Endothelial cell of umbilical vein (primary cell): Measurements from ENCODE around the gene UVSSA. TPM values are rescaled to one million over a fixed set of nuclear protein-coding genes. Genes with fewer than 3 reads are reported as not detected.
"Not testable (repeated sequence)": the region's sequence is repeated elsewhere in the genome, so short reads cannot be mapped to it uniquely, and the experiment has no call there.

Experiments used
- BruUV-seq: library from RNA; stranded (reverse); fragments of 400-500 nt; replicated peaks from 2 replicates; lab custom pipeline; 2021; lab: Mats Ljungman, UMichigan
- CTCF ChIA-PET: fragments of 300-600, 350-600 bp; sonication (Branson Sonifier 250); formaldehyde crosslinking; loops from one replicate; lab custom pipeline; 2021; ENCODE audit warnings: antibody characterized with exemption, inconsistent platforms; lab: Charles Lee
- POLR2A ChIA-PET: fragments of 300-600, 350-600 bp; sonication (Branson Sonifier 250); formaldehyde crosslinking; loops from one replicate; lab custom pipeline; 2021; ENCODE audit warnings: antibody characterized with exemption, inconsistent platforms; lab: Charles Lee
- DNase-seq: peaks from one replicate; pipeline ENCODE4 v3.0.0-alpha.2; 2011; ENCODE audit warnings: low read depth, low spot score
- FAIRE-seq: peaks from 2 replicates; lab custom pipeline; 2011; peaks lifted over from hg19 to GRCh38; lab: Jason Lieb, UNC
- H2AFZ ChIP-seq: 2 replicates; pipeline ENCODE4 v1.6.0; 2012; ENCODE audit warnings: low read depth, low read length, control low read depth, inconsistent platforms
- H3K27ac ChIP-seq: 2 replicates; pipeline ENCODE4 v1.5.1; 2011; ENCODE audit warnings: low read depth, mild to moderate bottlenecking, control low read depth, low read length, moderate library complexity; ENCODE audit not compliant: insufficient read depth
- H3K27me3 ChIP-seq, 2 experiments: 2 replicates each; pipeline versions ENCODE4 v1.6.0 to v1.6.1; 2011; ENCODE audit warnings: low read length in 2 of 2, mixed read lengths in 1 of 2; ENCODE audit not compliant: control insufficient read depth in 2 of 2, insufficient read depth in 2 of 2
- H3K36me3 ChIP-seq, 2 experiments: 2 replicates in 1 of 2; 3 replicates in 1 of 2; pipeline ENCODE4 v1.5.1; 2011; ENCODE audit warnings: low read length in 2 of 2, mild to moderate bottlenecking in 1 of 2, moderate library complexity in 1 of 2; ENCODE audit not compliant: control insufficient read depth in 2 of 2, insufficient read depth in 2 of 2; ENCODE audit errors: extremely low read depth in 1 of 2
- H3K4me1 ChIP-seq: 3 replicates; pipeline ENCODE4 v1.5.1; 2011; ENCODE audit warnings: mild to moderate bottlenecking, low read length; ENCODE audit not compliant: control insufficient read depth, insufficient read depth; ENCODE audit errors: extremely low read depth
- H3K4me2 ChIP-seq: 2 replicates; pipeline ENCODE4 v1.6.1; 2011; ENCODE audit warnings: low read length, control low read depth, mixed read lengths; ENCODE audit not compliant: insufficient read depth
- H3K4me3 ChIP-seq, 3 experiments: fragments of 200-600 bp in 1 of 3; sonication (generic), shearing (Covaris generic) in 1 of 3; replicated peaks in 1 of 3; 2 replicates each; pipeline ENCODE4 v1.5.1; 2011 to 2016; ENCODE audit warnings: control low read depth in 3 of 3, low read length in 3 of 3, mild to moderate bottlenecking in 2 of 3, inconsistent platforms in 1 of 3, low read depth in 1 of 3, moderate library complexity in 1 of 3; ENCODE audit not compliant: insufficient read depth in 1 of 3
- H3K79me2 ChIP-seq: 2 replicates; pipeline ENCODE4 v1.6.0; 2012; ENCODE audit warnings: low read length, inconsistent platforms; ENCODE audit not compliant: control insufficient read depth, insufficient read depth
- H3K9ac ChIP-seq: replicated peaks from 2 replicates; pipeline ENCODE3; 2011; ENCODE audit warnings: low read length, control low read depth; ENCODE audit not compliant: insufficient read depth; ENCODE audit errors: extremely low read depth
- H3K9me1 ChIP-seq: replicated peaks from 3 replicates; pipeline ENCODE4 v1.6.0; 2011; ENCODE audit warnings: mild to moderate bottlenecking, low read length; ENCODE audit not compliant: control insufficient read depth, insufficient read depth; ENCODE audit errors: extremely low read depth
- H3K9me3 ChIP-seq: replicated peaks from 2 replicates; pipeline ENCODE4 v1.5.1; 2012; ENCODE audit warnings: low read length, inconsistent platforms; ENCODE audit not compliant: control insufficient read depth, insufficient read depth
- H4K20me1 ChIP-seq: replicated peaks from 2 replicates; pipeline ENCODE3; 2011; ENCODE audit warnings: mild to moderate bottlenecking, low read length; ENCODE audit not compliant: control insufficient read depth, insufficient read depth; ENCODE audit errors: extremely low read depth
- EZH2 ChIP-seq: IDR thresholded peaks from 2 replicates; pipeline ENCODE4 v1.6.1; 2012; ENCODE audit warnings: borderline replicate concordance, low read depth, mild to moderate bottlenecking, moderate library complexity, low read length, inconsistent platforms; ENCODE audit not compliant: severe bottlenecking
- FOS ChIP-seq: IDR thresholded peaks from 2 replicates; pipeline ENCODE4 v1.6.1; 2011; ENCODE audit warnings: mild to moderate bottlenecking, low read length, moderate library complexity, borderline replicate concordance; ENCODE audit not compliant: insufficient read depth
- GATA2 ChIP-seq: IDR thresholded peaks from 2 replicates; pipeline ENCODE4 v1.7.0; 2011; ENCODE audit warnings: low read depth, mild to moderate bottlenecking, moderate library complexity, mixed read lengths, low read length; ENCODE audit not compliant: insufficient read length, insufficient read depth
- JUN ChIP-seq: IDR thresholded peaks from 2 replicates; pipeline ENCODE4 v1.6.1; 2011; ENCODE audit warnings: borderline replicate concordance, low read depth; ENCODE audit not compliant: insufficient read length, insufficient read depth
- MYC ChIP-seq: IDR thresholded peaks from one replicate; pipeline ENCODE4 v1.6.1; 2011; ENCODE audit warnings: mild to moderate bottlenecking, low read depth, low read length
- POLR2A ChIP-seq: IDR thresholded peaks from 2 replicates; pipeline ENCODE4 v1.6.1; 2012; ENCODE audit warnings: low read depth, mild to moderate bottlenecking, control low read depth, low read length
- POLR2AphosphoS5 ChIP-seq: IDR thresholded peaks from 2 replicates; pipeline ENCODE4 v1.6.1; 2012; ENCODE audit warnings: low read depth, mild to moderate bottlenecking, control low read depth, low read length, moderate library complexity; ENCODE audit not compliant: insufficient read depth
- dilution Hi-C: fragments of 300-500 bp; cut with MboI; formaldehyde crosslinking; loops from one replicate; pipeline ENCODE4 v1.15.0; 2019; ENCODE audit warnings: low sequenced_read_pairs; ENCODE audit not compliant: extremely low pct_ligation_motif_present
- intact Hi-C: fragments of 100-400 bp; cut with micrococcal nuclease; formaldehyde crosslinking; loops from one replicate; pipeline ENCODE4 v1.10.0; 2022
- polyA plus RNA-seq, 4 experiments: library from polyadenylated mRNA; depleted of rRNA in 3 of 4; stranded (reverse) in 3 of 4; unstranded in 1 of 4; fragments of >200 nt; gene quantifications; 2 replicates each; pipeline versions ENCODE4 v1.2.1 to v1.2.3, GENCODE V29; 2011 to 2012; ENCODE audit warnings: missing spikeins in 1 of 4
- total RNA-seq: library from RNA; stranded (reverse); gene quantifications from 2 replicates; pipeline ENCODE4 v1.2.3, GENCODE V29; 2021
- TF ChIP-seq, protein P1 (sequence below): IDR thresholded peaks from 2 replicates; pipeline ENCODE4 v1.6.1; 2011; ENCODE audit not compliant: insufficient read depth, insufficient read length
- TF ChIP-seq, protein P2 (sequence below), 2 donors: IDR thresholded peaks; 1 replicate in 1 of 2; 2 replicates in 1 of 2; pipeline ENCODE4 v1.5.1; 2011; ENCODE audit warnings: low read length in 2 of 2, mild to moderate bottlenecking in 2 of 2, moderate library complexity in 2 of 2, control low read depth in 1 of 2, inconsistent platforms in 1 of 2, low read depth in 1 of 2; ENCODE audit not compliant: insufficient read depth in 1 of 2; ENCODE audit errors: extremely low read depth in 1 of 2

The UVSSA gene
- total and polyA plus RNA-seq, 2 donors (not counting 3 experiments of a cell fraction or from before 2014, with no cell fraction given) = 7.1 to 14.9 TPM

DNA sequence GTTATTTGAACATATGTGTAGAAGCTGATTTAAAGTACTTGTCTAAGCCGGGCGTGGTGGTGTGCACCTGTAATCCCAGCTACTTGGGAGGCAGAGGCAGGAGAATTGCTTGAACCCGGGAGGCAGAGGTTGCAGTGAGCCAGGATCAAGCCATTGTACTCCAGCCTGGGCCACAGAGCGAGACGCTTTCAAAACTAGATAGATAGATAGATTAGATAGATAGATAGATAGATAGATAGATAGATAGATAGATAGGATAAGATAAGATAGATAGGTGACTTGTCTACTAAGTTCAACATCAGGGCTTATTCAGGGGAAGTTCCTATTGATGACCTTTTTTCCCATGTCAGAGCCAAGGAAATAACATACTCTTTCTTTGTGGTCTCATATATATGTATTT, 46.4 kb downstream of the UVSSA start:
- H3K9me1 ChIP-seq, POLR2A ChIA-PET, H3K4me1 ChIP-seq, H3K4me3 ChIP-seq, BruUV-seq, FAIRE-seq, H3K79me2 ChIP-seq, H3K27me3 ChIP-seq, dilution Hi-C loops, H4K20me1 ChIP-seq, H2AFZ ChIP-seq, H3K27ac ChIP-seq, H3K4me2 ChIP-seq, H3K36me3 ChIP-seq, intact Hi-C loops, H3K9me3 ChIP-seq, H3K9ac ChIP-seq, DNase-seq: not testable (repeated sequence)
- CTCF ChIA-PET = interaction anchor here (1.1 kb wide), 1 partner anchor 120 kb away, joined by 3 read pairs; no protein-coding TSS in a partner anchor

DNA sequence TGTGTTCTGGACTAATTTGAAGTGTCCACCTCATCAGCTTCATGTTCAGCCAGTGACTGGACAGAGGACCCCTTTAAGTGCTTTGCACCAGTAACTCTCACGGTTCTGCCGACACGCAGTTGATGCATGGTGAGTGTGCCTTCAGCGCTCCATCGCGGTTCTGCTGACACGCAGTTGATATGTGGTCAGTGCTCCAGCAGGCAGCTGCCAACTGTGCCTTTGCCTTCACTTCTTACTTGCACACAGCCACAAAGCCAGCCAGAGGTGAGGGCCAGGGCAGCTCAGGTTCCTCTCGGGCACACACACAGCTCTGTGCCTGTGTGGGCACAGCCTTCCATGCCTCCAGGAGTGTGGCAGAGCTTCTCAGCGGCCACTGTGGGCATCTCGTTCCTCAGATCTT, 46.9 kb downstream of the UVSSA start:
- dilution Hi-C loops (no loop called here), intact Hi-C loops (no loop called here)
- ChIA-PET CTCF (interaction anchor here (1.1 kb wide), 1 partner anchor 120 kb away, joined by 3 read pairs; no protein-coding TSS in a partner anchor), POLR2A (no interaction called here)
- DNase-seq (no peak), FAIRE-seq (no peak)
- Histone ChIP-seq H4K20me1 (no peaks in the 10 kb centered on the region), H3K4me1 (no peaks in the 10 kb centered on the region), H3K9me1 (no peaks in the 10 kb centered on the region), H3K79me2 (no peaks in the 10 kb centered on the region), H3K36me3 (no peaks in the 10 kb centered on the region), H3K9ac (no peak overlapping the region), H3K27ac (no peak overlapping the region), H2AFZ (no peak overlapping the region), H3K27me3 (no peaks in the 10 kb centered on the region), H3K4me3 (no peak overlapping the region), H3K4me2 (no peak overlapping the region), H3K9me3 (peaks cover 5% of the 10 kb centered on the region)
- TF ChIP-seq POLR2AphosphoS5 (no peak), POLR2A (no peak), JUN (no peak), MYC (no peak), GATA2 (no peak), FOS (no peak), EZH2 (no peak)
- TF ChIP-seq, protein P1, sequence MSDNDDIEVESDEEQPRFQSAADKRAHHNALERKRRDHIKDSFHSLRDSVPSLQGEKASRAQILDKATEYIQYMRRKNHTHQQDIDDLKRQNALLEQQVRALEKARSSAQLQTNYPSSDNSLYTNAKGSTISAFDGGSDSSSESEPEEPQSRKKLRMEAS = no peak
- TF ChIP-seq, protein P2, sequence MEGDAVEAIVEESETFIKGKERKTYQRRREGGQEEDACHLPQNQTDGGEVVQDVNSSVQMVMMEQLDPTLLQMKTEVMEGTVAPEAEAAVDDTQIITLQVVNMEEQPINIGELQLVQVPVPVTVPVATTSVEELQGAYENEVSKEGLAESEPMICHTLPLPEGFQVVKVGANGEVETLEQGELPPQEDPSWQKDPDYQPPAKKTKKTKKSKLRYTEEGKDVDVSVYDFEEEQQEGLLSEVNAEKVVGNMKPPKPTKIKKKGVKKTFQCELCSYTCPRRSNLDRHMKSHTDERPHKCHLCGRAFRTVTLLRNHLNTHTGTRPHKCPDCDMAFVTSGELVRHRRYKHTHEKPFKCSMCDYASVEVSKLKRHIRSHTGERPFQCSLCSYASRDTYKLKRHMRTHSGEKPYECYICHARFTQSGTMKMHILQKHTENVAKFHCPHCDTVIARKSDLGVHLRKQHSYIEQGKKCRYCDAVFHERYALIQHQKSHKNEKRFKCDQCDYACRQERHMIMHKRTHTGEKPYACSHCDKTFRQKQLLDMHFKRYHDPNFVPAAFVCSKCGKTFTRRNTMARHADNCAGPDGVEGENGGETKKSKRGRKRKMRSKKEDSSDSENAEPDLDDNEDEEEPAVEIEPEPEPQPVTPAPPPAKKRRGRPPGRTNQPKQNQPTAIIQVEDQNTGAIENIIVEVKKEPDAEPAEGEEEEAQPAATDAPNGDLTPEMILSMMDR (IDR thresholded peaks at IDR 0.05; ENCODE audit: extremely low read depth in 1 of 2, insufficient read depth in 1 of 2, low read depth in 1 of 2, low read length in 2 of 2) = no peak
- BruUV-seq = no TSS peak
